ENCODE results near the gene ZBTB21. TPM values are rescaled to one million over a fixed set of nuclear protein-coding genes. Genes with fewer than 3 reads are reported as not detected.

Gene ZBTB21
- total and polyA plus RNA-seq, 9 of the 15 experiments (the other 6 are each of a cell fraction or from before 2014, with no cell fraction given): 2.2 to 15.2 (median 8.7) TPM

DNA sequence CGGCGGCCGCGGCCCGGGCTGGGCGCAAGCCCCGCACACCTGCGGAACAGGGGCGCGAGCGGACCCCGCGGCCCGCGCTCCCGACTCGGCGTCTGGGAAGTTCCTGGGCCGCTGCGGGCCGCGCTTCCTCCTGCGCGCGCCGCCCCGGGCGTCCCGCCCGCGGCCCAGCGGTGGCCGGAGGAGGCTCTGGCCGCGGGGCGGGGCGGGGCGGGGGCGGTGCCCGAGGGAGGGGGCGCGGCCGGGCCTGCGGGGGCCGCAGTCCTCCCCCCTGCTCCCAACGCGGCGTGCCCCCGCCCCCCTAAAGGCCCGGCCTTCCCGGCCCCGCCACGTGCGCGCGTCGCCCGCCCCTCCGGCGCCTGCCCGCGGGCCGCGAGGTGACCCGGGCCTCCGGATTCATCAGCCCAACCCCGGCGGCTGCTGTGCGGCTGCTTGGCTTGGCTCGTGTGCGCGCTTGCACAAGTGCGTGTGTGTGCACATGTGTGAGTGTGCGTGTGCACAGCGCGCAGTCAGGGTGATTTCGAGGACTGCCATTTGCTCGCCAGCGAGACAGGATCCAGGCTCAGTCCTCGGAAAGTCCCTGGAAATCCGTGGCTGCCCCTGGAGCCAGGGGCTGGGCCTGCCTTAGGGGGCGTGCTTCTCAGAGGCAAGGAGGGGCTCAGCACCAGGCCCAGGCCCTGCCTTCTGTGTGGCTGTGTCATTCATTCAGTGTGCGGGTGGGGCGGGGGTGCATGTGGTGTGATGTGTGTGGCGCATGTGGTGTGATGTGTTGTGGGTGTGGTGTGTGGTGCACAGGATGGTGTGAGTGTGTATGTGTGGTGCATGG, 56.1 kb downstream of the ZBTB21 start, which contains the start of gene C2CD2 (continued):
- TF ChIP-seq CHD1 (IDR thresholded peaks at IDR 0.05; ENCODE audit: low read length): no peak
- no peak for TF ChIP-seq CBFB (CRISPR knock-in tag; IDR thresholded peaks at IDR 0.05)
- TF ChIP-seq SP2 (IDR thresholded peaks at IDR 0.05; ENCODE audit: extremely low read depth, low read depth, low read length, poor library complexity, severe bottlenecking): no peak
- no peak for TF ChIP-seq YY1 (IDR thresholded peaks at IDR 0.05; ENCODE audit: borderline replicate concordance in 1 of 3, control insufficient read depth in 1 of 3, extremely low read depth in 1 of 3, insufficient read depth in 3 of 3, insufficient read length in 1 of 3, insufficient replicate concordance in 2 of 3, low read depth in 1 of 3, low read length in 2 of 3)
- TF ChIP-seq E2F4 (CRISPR knock-in tag; IDR thresholded peaks at IDR 0.05; ENCODE audit: low read depth): no peak
- no peak for TF ChIP-seq SRSF7 (optimal IDR thresholded peaks at IDR 0.05; ENCODE audit: low read depth, low read length)
- TF ChIP-seq PHF21A (IDR thresholded peaks at IDR 0.05; ENCODE audit: borderline replicate concordance, low read depth): no peak
- TF ChIP-seq MLLT1 (IDR thresholded peaks at IDR 0.05): no peak
- no peak for TF ChIP-seq ZNF232 (CRISPR knock-in tag; IDR thresholded peaks at IDR 0.05)
- peak; percentile 76; the same call in 1 of the 2 replicates for TF ChIP-seq ZBTB43 (CRISPR knock-in tag; IDR thresholded peaks at IDR 0.05)
- TF ChIP-seq, protein P1, sequence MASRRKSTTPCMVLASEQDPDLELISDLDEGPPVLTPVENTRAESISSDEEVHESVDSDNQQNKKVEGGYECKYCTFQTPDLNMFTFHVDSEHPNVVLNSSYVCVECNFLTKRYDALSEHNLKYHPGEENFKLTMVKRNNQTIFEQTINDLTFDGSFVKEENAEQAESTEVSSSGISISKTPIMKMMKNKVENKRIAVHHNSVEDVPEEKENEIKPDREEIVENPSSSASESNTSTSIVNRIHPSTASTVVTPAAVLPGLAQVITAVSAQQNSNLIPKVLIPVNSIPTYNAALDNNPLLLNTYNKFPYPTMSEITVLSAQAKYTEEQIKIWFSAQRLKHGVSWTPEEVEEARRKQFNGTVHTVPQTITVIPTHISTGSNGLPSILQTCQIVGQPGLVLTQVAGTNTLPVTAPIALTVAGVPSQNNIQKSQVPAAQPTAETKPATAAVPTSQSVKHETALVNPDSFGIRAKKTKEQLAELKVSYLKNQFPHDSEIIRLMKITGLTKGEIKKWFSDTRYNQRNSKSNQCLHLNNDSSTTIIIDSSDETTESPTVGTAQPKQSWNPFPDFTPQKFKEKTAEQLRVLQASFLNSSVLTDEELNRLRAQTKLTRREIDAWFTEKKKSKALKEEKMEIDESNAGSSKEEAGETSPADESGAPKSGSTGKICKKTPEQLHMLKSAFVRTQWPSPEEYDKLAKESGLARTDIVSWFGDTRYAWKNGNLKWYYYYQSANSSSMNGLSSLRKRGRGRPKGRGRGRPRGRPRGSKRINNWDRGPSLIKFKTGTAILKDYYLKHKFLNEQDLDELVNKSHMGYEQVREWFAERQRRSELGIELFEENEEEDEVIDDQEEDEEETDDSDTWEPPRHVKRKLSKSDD (conservative IDR thresholded peaks at IDR 0.05; ENCODE audit: low read length): no peak
- TF ChIP-seq KLF10 (CRISPR knock-in tag; IDR thresholded peaks at IDR 0.05): no peak
- TF ChIP-seq NR4A1 (CRISPR knock-in tag; IDR thresholded peaks at IDR 0.05): no peak
- no peak for TF ChIP-seq NR4A1 (tag; IDR thresholded peaks at IDR 0.05)
- no peak for TF ChIP-seq MCM7 (IDR thresholded peaks at IDR 0.05)
- 0 out of 2 replicates have a peak, but pooled peaks have one; percentile 26 for TF ChIP-seq ZNF24 (IDR thresholded peaks at IDR 0.05)
- no peak for TF ChIP-seq ESRRB (CRISPR knock-in tag; IDR thresholded peaks at IDR 0.05; ENCODE audit: borderline replicate concordance)
- TF ChIP-seq ZNF311 (CRISPR knock-in tag; IDR thresholded peaks at IDR 0.05): no peak
- no peak for TF ChIP-seq NFIC (IDR thresholded peaks at IDR 0.05)
- no peak for TF ChIP-seq ZNF282 (CRISPR knock-in tag; IDR thresholded peaks at IDR 0.05)

All from K562 (cell line).